HUES6 (cell line): ENCODE results near the gene SCML1.

Source experiments
- H3K27ac ChIP-seq: 2 replicates; pipeline ENCODE4 v1.7.0; 2013; ENCODE audit warnings: low read depth, mild to moderate bottlenecking, low read length, inconsistent platforms
- H3K27me3 ChIP-seq: 2 replicates; pipeline ENCODE4 v1.6.1; 2013; ENCODE audit warnings: low read length; ENCODE audit not compliant: control insufficient read depth, insufficient read depth
- H3K36me3 ChIP-seq: 2 replicates; pipeline ENCODE4 v1.6.1; 2013; ENCODE audit warnings: low read length; ENCODE audit not compliant: control insufficient read depth, insufficient read depth
- H3K4me1 ChIP-seq: 2 replicates; pipeline ENCODE4 v1.6.1; 2013; ENCODE audit warnings: low read length; ENCODE audit not compliant: control insufficient read depth, insufficient read depth
- H3K4me3 ChIP-seq: 2 replicates; pipeline ENCODE4 v1.5.1; 2013; ENCODE audit warnings: low read depth, low read length
- H3K9ac ChIP-seq: one replicate; pipeline ENCODE4 v1.6.1; 2013; ENCODE audit warnings: mild to moderate bottlenecking, low read length
- H3K9me3 ChIP-seq: 2 replicates; pipeline ENCODE4 v1.6.1; 2013; ENCODE audit warnings: low read depth, low read length; ENCODE audit not compliant: control insufficient read depth, insufficient read depth

SCML1 gene

GRCh38 chrX:17713288-17713687 is 24.0 kb upstream of the SCML1 start:
- Histone ChIP-seq H3K36me3 (no peaks in the 10 kb centered on the region), H3K4me3 (no peak overlapping the region), H3K27me3 (no peaks in the 10 kb centered on the region; the same call in 1 of the 2 replicates), H3K9ac (no peak overlapping the region), H3K27ac (no peak overlapping the region), H3K9me3 (no peaks in the 10 kb centered on the region), H3K4me1 (no peaks in the 10 kb centered on the region)

- H3K9me3 ChIP-seq, result no peaks in the 10 kb centered on the region
- H3K27me3 ChIP-seq, result peaks cover 17% of the 10 kb centered on the region; the same call in 1 of the 2 replicates
- H3K27ac ChIP-seq, result no peak overlapping the region
- no peaks in the 10 kb centered on the region for H3K36me3 ChIP-seq
- no peak overlapping the region for H3K9ac ChIP-seq
- H3K4me3 ChIP-seq, result no peak overlapping the region
- peaks cover 22% of the 10 kb centered on the region for H3K4me1 ChIP-seq
Observed at GRCh38 chrX:17718649-17719165, 18.6 kb upstream of the SCML1 start.

- peaks cover 22% of the 10 kb centered on the region for H3K4me1 ChIP-seq
- H3K36me3 ChIP-seq, result no peaks in the 10 kb centered on the region
- H3K4me3 ChIP-seq, result peak overlapping the region; percentile 34
- H3K27ac ChIP-seq, result no peak overlapping the region
- no peak overlapping the region for H3K9ac ChIP-seq
- H3K9me3 ChIP-seq, result no peaks in the 10 kb centered on the region
- peaks cover 17% of the 10 kb centered on the region; the same call in 1 of the 2 replicates for H3K27me3 ChIP-seq
Observed at GRCh38 chrX:17719711-17720110, 17.6 kb upstream of the SCML1 start.

- peaks cover 22% of the 10 kb centered on the region for H3K4me1 ChIP-seq
- peaks cover 17% of the 10 kb centered on the region; the same call in 1 of the 2 replicates for H3K27me3 ChIP-seq
- peaks cover 12% of the 10 kb centered on the region for H3K36me3 ChIP-seq
- no peak overlapping the region for H3K27ac ChIP-seq
- no peak overlapping the region for H3K4me3 ChIP-seq
- H3K9ac ChIP-seq, result no peak overlapping the region
- H3K9me3 ChIP-seq, result no peaks in the 10 kb centered on the region
Observed at GRCh38 chrX:17721715-17722114, 15.6 kb upstream of the SCML1 start.

GRCh38 chrX:17725181-17725580 is 12.1 kb upstream of the SCML1 start:
- peaks cover 19% of the 10 kb centered on the region for H3K4me1 ChIP-seq
- peaks cover 31% of the 10 kb centered on the region for H3K36me3 ChIP-seq
- H3K27ac ChIP-seq, result no peak overlapping the region
- H3K9me3 ChIP-seq, result no peaks in the 10 kb centered on the region
- no peak overlapping the region for H3K4me3 ChIP-seq
- no peak overlapping the region for H3K9ac ChIP-seq
- peaks cover 9% of the 10 kb centered on the region; the same call in 1 of the 2 replicates for H3K27me3 ChIP-seq

GRCh38 chrX:17732138-17732783 is 5.0 kb upstream of the SCML1 start:
- Histone ChIP-seq H3K27ac (no peak overlapping the region), H3K27me3 (no peaks in the 10 kb centered on the region; the same call in 1 of the 2 replicates), H3K9me3 (no peaks in the 10 kb centered on the region), H3K4me1 (peaks cover 6% of the 10 kb centered on the region; the same call in 1 of the 2 replicates), H3K36me3 (peaks cover 25% of the 10 kb centered on the region), H3K4me3 (no peak overlapping the region), H3K9ac (no peak overlapping the region)

- no peak overlapping the region for H3K4me3 ChIP-seq
- H3K9me3 ChIP-seq, result no peaks in the 10 kb centered on the region
- H3K9ac ChIP-seq, result no peak overlapping the region
- peaks cover 28% of the 10 kb centered on the region; the same call in 1 of the 2 replicates for H3K27me3 ChIP-seq
- peaks cover 6% of the 10 kb centered on the region; the same call in 1 of the 2 replicates for H3K4me1 ChIP-seq
- peaks cover 7% of the 10 kb centered on the region for H3K36me3 ChIP-seq
- no peak overlapping the region for H3K27ac ChIP-seq
Observed at GRCh38 chrX:17735406-17735805, 1.9 kb upstream of the SCML1 start.

- H3K4me3 ChIP-seq, result peak overlapping the region; percentile 55
Observed at GRCh38 chrX:17736478-17736855, 826 bp upstream of the SCML1 start.

GRCh38 chrX:17737710-17737985 is 355 bp downstream of the SCML1 start:
- Histone ChIP-seq H3K9ac (peak overlapping the region; percentile 12), H3K4me3 (peak overlapping the region; percentile 61), H3K9me3 (no peaks in the 10 kb centered on the region), H3K4me1 (peaks cover 12% of the 10 kb centered on the region), H3K36me3 (no peaks in the 10 kb centered on the region), H3K27ac (no peak overlapping the region), H3K27me3 (peaks cover 30% of the 10 kb centered on the region; the same call in 1 of the 2 replicates)

More at GRCh38 chrX:17736478-17736855, 826 bp upstream of the SCML1 start:
- H3K9ac ChIP-seq, result peak overlapping the region; percentile 49
- no peak overlapping the region; the same call in 1 of the 2 replicates for H3K27ac ChIP-seq
- peaks cover 30% of the 10 kb centered on the region; the same call in 1 of the 2 replicates for H3K27me3 ChIP-seq
- peaks cover 6% of the 10 kb centered on the region for H3K36me3 ChIP-seq
- H3K4me1 ChIP-seq, result peaks cover 12% of the 10 kb centered on the region
- H3K9me3 ChIP-seq, result no peaks in the 10 kb centered on the region

GRCh38 chrX:17737986-17738713 is 857 bp downstream of the SCML1 start:
- Histone ChIP-seq H3K9ac (peak overlapping the region; percentile 22), H3K27me3 (peaks cover 30% of the 10 kb centered on the region; the same call in 1 of the 2 replicates), H3K27ac (no peak overlapping the region), H3K4me3 (peak overlapping the region; percentile 61), H3K36me3 (no peaks in the 10 kb centered on the region), H3K4me1 (peaks cover 12% of the 10 kb centered on the region), H3K9me3 (no peaks in the 10 kb centered on the region)
